Natural killer cell (primary cell): ENCODE measurements around the gene MS4A4A. TPM values are rescaled to one million over a fixed set of nuclear protein-coding genes. Genes with fewer than 3 reads are reported as not detected.

ENCODE experiments used
- ATAC-seq, 3 donors: fragments of 150-1000 bp in 2 of 3; fragments of 200-7000 bp in 1 of 3; cut with Tn5 transposase; 1 replicate in 1 of 3; 2 replicates in 2 of 3; pipeline ENCODE4 v1.10.0; 2021; ENCODE audit warnings: mild to moderate bottlenecking in 2 of 3, moderate library complexity in 2 of 3
- DNase-seq, 2 donors: peaks; one replicate each; pipeline versions ENCODE4 v3.0.0 to v3.0.0-alpha.2; 2013 to 2021; ENCODE audit warnings: mixed read lengths in 1 of 2
- H3K27ac ChIP-seq: one replicate; pipeline ENCODE4 v1.5.1; 2013; ENCODE audit warnings: mild to moderate bottlenecking, low read length
- H3K27me3 ChIP-seq: one replicate; pipeline ENCODE4 v1.6.1; 2013; ENCODE audit warnings: low read length; ENCODE audit not compliant: control insufficient read depth, insufficient read depth
- H3K36me3 ChIP-seq: one replicate; pipeline ENCODE4 v1.6.1; 2013; ENCODE audit warnings: low read length; ENCODE audit not compliant: control insufficient read depth, insufficient read depth
- H3K4me1 ChIP-seq: one replicate; pipeline ENCODE4 v1.6.1; 2013; ENCODE audit warnings: low read length; ENCODE audit not compliant: control insufficient read depth, insufficient read depth
- H3K4me3 ChIP-seq: one replicate; pipeline ENCODE4 v1.5.1; 2013; ENCODE audit warnings: low read length
- H3K9me3 ChIP-seq: one replicate; pipeline ENCODE4 v1.6.1; 2013; ENCODE audit warnings: low read length; ENCODE audit not compliant: control insufficient read depth, insufficient read depth
- H3K27ac Mint-ChIP-seq, 2 donors: one replicate each; pipeline ENCODE4 v1.8.0; 2022; ENCODE audit warnings: mild to moderate bottlenecking in 2 of 2, mixed read lengths in 2 of 2, moderate library complexity in 1 of 2
- H3K27me3 Mint-ChIP-seq, 2 donors: one replicate each; pipeline ENCODE4 v1.8.0; 2022; ENCODE audit warnings: low read depth in 2 of 2, mixed read lengths in 2 of 2
- H3K36me3 Mint-ChIP-seq: one replicate; pipeline ENCODE4 v1.8.0; 2022; ENCODE audit warnings: mixed read lengths
- H3K4me1 Mint-ChIP-seq, 2 donors: one replicate each; pipeline ENCODE4 v1.8.0; 2022; ENCODE audit warnings: mixed read lengths in 2 of 2
- H3K4me3 Mint-ChIP-seq: one replicate; pipeline ENCODE4 v1.8.0; 2022; ENCODE audit warnings: mild to moderate bottlenecking, moderate library complexity, mixed read lengths
- H3K9me3 Mint-ChIP-seq, 2 donors: one replicate each; pipeline ENCODE4 v1.8.0; 2022; ENCODE audit warnings: mixed read lengths in 2 of 2
- CTCF ChIP-seq: fragments of 200-600 bp; IDR thresholded peaks from one replicate; pipeline ENCODE4 v1.8.0; 2022; ENCODE audit warnings: antibody characterized with exemption
- WGBS: methylation state at CpG from one replicate; pipeline ENCODE4 v1.1.7; 2013; ENCODE audit warnings: missing lambda C conversion rate; ENCODE audit not compliant: insufficient coverage; 5-methylcytosine and 5-hydroxymethylcytosine counted together
- intact Hi-C: fragments of 100-400 bp; cut with micrococcal nuclease; formaldehyde crosslinking; loops from one replicate; pipeline ENCODE4 v1.14.2; 2022
- total RNA-seq, 4 donors: library from RNA; stranded (reverse); fragments of 120-200 nt in 1 of 4; gene quantifications; one replicate each; pipeline versions ENCODE4 v1.2.3 to v1.2.4, GENCODE V29; 2013 to 2022

The MS4A4A gene
- total RNA-seq, 3 donors from 2014 or later (not counting 1 experiment from before 2014, with no cell fraction given), result 0.71 to 1.6 (median 1.2) TPM

- no peaks in the 10 kb centered on the region for H3K4me1 ChIP-seq
- DNase-seq (no peak), ATAC-seq (no peak)
- Mint-ChIP-seq H3K4me3 (no peak overlapping the region), H3K9me3 (no peaks in the 10 kb centered on the region), H3K36me3 (no peaks in the 10 kb centered on the region), H3K27ac (no peak overlapping the region), H3K27me3 (peaks cover 6 to 19% of the 10 kb centered on the region in 2 donors), H3K4me1 (no peaks in the 10 kb centered on the region)
- intact Hi-C loops, result no loop called here
- H3K9me3 ChIP-seq, result no peaks in the 10 kb centered on the region
- no peak overlapping the region for H3K4me3 ChIP-seq
- H3K36me3 ChIP-seq, result no peaks in the 10 kb centered on the region
- H3K27ac ChIP-seq, result no peak overlapping the region
- no peak for TF ChIP-seq CTCF
- WGBS, result 79% methylated on average over 4 of the region's 4 CpGs
- no peaks in the 10 kb centered on the region for H3K27me3 ChIP-seq
Observed at GRCh38 chr11:60263402-60263801, 17.1 kb upstream of the MS4A4A start.

- 81% methylated on average over 5 of the region's 5 CpGs for WGBS
- intact Hi-C loops, result no loop called here
Observed at GRCh38 chr11:60264644-60265043, 15.8 kb upstream of the MS4A4A start.

GRCh38 chr11:60265373-60266214 lies 14.9 kb upstream of the MS4A4A start:
- no peaks in the 10 kb centered on the region for H3K4me1 Mint-ChIP-seq
- H3K27me3 Mint-ChIP-seq, result peaks cover 8 to 25% of the 10 kb centered on the region in 2 donors
- H3K36me3 Mint-ChIP-seq, result no peaks in the 10 kb centered on the region
- peak; percentile 77 for TF ChIP-seq CTCF
- H3K9me3 Mint-ChIP-seq, result no peaks in the 10 kb centered on the region
- no peaks in the 10 kb centered on the region for H3K4me1 ChIP-seq
- H3K27ac Mint-ChIP-seq, result no peak overlapping the region
- H3K36me3 ChIP-seq, result no peaks in the 10 kb centered on the region
- H3K9me3 ChIP-seq, result no peaks in the 10 kb centered on the region
- WGBS, result 0% methylated on average over 1 of the region's 4 CpGs
- no peak overlapping the region for H3K4me3 Mint-ChIP-seq
- no peaks in the 10 kb centered on the region for H3K27me3 ChIP-seq
- H3K27ac ChIP-seq, result no peak overlapping the region
- intact Hi-C loops, result no loop called here
- peak in 1 of 3 donors; percentile 49 for ATAC-seq
- H3K4me3 ChIP-seq, result no peak overlapping the region
- DNase-seq, result peak in 1 of 2 donors; percentile 44

More at GRCh38 chr11:60264644-60265043, 15.8 kb upstream of the MS4A4A start:
- Histone ChIP-seq H3K4me1 (no peaks in the 10 kb centered on the region), H3K4me3 (no peak overlapping the region), H3K27ac (no peak overlapping the region), H3K36me3 (no peaks in the 10 kb centered on the region), H3K27me3 (no peaks in the 10 kb centered on the region), H3K9me3 (no peaks in the 10 kb centered on the region)
- Mint-ChIP-seq H3K4me3 (no peak overlapping the region), H3K36me3 (no peaks in the 10 kb centered on the region), H3K27ac (no peak overlapping the region), H3K4me1 (no peaks in the 10 kb centered on the region), H3K27me3 (peaks cover 8 to 25% of the 10 kb centered on the region in 2 donors), H3K9me3 (no peaks in the 10 kb centered on the region)
- DNase-seq (no peak), ATAC-seq (no peak)
- no peak for TF ChIP-seq CTCF
